Erythroblast (primary cell): Measurements from ENCODE around the gene EYS.

Source experiments
- DNase-seq, 2 experiments: peaks; one replicate each; lab custom pipeline; 2025; lab: John Stamatoyannopoulos, UW
- GATA1 ChIP-seq: IDR thresholded peaks from 2 replicates; pipeline ENCODE4 v1.6.1; 2011; ENCODE audit warnings: low read depth, mild to moderate bottlenecking, control low read depth, low read length, moderate library complexity
- POLR2A ChIP-seq: IDR thresholded peaks from 2 replicates; pipeline ENCODE4 v1.6.1; 2011; ENCODE audit warnings: mild to moderate bottlenecking, low read length

The EYS gene

DNA sequence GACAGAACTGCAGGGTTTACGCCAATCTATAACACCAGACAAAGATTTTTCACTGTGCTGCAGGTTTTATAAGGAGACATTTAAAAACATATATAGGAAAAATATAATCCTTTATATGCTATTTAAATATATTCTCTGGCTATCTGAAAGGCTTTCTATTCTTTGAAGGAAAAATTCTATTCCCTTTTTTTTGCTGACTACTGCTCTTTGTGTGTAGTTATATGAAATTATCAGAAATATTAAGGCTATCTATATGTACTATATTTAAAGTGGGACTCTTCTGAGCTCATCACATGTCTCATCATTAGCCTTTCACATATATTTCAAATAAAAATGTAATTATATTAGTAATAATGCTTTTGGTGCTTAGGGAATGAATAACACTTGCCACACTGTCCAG lies 930.7 kb downstream of the EYS start:
- TF ChIP-seq GATA1 (no peak), POLR2A (no peak)
- no peak for DNase-seq

DNA sequence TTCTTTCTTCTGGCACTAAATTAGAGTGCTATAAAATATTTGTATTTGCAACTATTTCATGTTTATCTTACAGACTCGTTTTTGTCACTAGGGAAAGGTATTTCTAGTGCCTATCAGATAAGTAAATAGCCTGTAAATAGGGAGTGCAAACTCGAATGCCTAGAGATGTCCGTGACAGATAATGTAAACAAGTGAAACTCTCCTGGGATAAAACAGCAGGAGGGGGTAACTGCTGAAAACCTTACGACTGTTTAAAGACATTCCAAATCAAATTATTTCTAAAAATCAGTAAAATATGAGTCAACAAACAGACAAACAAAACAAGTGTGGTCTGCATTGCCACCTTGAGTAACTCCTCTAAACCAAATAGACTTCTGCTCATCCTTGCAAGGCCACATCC lies 932.1 kb downstream of the EYS start:
- DNase-seq: no peak
- no peak for TF ChIP-seq POLR2A
- no peak for TF ChIP-seq GATA1

DNA sequence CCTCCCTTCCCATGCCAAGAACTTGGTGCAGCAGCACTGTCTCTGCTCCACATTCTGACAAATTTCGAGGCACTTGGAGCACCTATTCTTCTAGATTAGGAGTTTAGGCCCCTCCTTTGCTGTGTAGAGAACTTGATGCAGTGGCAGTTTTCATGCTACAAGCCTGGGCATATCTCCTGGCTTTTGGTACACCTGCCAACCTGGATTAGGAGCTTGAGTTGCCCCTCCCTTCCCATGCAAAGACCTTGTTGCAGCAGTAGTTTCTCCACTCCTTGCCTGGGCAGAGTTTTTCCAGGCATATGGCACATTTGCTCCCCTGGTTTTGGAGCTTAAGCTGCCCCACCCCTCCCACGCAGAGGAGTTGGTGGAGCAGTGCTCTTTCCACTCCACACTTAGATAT lies 956.1 kb downstream of the EYS start:
- DNase-seq: no peak
- no peak for TF ChIP-seq POLR2A
- TF ChIP-seq GATA1: no peak

DNA sequence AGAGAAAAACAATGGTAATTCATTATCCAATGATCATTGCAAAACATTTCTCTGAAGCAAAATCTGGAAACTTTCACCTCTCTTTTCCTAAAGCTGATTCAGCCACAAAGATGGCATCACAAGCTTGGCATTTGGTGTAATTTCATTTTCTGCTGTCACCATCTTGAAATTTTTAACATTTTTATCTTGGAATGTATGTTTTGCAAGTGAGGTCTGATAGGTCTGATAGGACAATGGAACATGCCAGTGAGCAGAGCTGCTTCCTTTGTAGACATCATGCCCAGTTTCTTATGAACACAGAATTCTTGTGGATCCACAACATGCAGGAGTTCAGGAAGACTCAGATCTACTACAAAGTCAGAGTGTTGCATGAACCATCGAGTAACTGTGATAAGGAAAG lies 969.6 kb downstream of the EYS start:
- TF ChIP-seq GATA1 (no peak), POLR2A (no peak)
- no peak for DNase-seq

DNA sequence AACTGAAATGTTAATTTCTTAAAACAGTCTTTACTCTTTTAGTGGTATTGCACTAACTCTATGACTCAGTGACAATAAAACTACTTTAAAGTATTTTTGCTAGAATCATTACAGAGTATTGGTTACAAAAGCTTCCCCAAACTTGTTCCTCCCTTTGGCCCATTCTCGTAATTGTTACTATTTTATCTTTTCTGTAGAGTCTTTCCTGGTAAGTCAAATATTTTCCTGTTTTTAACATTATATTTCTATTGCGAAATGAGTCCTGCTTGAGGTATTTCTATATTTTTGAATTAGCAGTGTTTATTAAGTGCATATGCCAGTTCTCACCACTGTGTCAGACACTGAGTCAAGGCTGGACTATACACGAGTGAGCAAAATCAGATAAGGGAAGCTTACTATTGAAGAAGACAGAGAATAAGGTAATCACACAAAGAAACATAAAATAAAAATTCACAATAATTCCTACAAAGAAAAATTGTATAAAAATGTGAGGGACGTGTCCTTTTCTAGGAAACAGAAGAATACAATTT lies 970.5 kb downstream of the EYS start:
- no peak for TF ChIP-seq GATA1
- no peak for TF ChIP-seq POLR2A
- peak in 1 of 2 experiments; percentile 1 for DNase-seq

DNA sequence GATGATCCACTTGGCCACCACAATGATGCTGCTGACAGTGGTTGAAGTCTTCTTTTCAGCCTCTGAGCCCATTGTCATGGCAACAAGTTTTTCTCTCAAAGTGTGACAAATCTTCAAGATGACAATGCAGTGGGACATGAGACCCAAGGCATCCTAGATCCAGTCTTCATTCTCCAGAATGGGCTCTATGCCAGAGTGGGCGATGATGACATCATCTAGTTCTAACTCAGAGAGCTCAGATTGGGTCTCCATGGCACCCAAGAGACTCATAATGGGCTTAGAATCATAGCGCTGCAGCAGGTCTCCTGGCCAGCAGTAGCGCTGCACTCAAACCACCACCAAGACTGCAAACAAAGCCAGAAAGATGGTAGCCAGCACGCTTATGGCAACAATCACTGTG lies 973.6 kb downstream of the EYS start:
- no peak for DNase-seq
- no peak for TF ChIP-seq POLR2A
- no peak for TF ChIP-seq GATA1

DNA sequence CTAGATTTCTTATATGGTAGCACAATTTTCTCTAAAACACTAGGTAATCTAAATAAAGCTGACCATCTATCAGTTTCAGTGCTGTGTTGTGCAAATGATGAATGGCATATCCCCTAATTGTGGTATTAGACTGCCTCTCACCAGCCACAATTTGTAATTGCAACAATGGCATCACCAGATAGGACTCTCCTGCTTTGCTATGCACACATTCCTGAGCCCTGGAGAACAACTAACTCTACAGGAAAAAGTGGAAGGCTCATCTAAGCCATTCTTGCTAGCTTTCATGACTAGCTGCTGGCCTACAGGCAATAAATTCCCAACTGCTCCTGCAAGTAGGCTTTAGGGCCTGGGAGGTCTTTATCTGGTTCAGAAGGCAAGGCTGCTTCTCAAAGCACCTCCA lies 974.1 kb downstream of the EYS start:
- no peak for TF ChIP-seq POLR2A
- no peak for TF ChIP-seq GATA1
- no peak for DNase-seq

DNA sequence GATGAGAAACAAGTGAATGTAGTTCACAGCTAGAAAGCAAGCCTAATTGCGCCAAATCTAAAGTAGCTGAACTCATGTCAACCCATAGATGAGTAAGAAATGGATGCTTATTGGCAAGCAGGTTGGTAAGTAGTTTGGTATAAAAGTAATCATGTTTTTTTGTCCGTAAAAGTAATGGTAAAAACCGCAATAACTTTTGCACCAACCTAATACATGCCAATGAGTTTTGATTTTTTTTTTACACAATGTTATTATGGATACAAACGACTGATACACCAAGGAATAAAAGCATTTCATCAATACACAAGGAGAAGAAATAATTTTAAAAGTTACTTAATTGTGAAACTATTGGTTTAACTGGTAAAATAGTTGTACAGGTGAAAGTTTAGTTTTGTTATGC lies 977.5 kb downstream of the EYS start:
- DNase-seq: no peak
- no peak for TF ChIP-seq GATA1
- no peak for TF ChIP-seq POLR2A

DNA sequence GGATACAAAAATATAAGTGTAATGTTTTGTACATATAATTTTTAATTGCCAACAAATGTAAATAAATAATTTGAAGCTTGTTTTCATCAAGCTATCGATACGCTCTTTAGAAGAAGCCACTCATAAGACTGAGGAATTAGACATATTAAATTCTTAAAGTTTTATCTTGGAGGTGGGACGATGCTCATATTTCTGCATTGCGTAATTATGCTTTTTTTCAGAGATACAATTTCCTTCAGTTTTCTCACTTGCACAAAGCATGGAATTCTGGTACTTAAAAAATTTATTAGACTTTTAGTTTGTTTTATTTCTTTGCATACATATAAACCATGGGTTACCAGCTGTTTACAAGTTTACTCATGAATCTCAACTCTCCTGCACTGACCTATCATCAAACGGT lies 980.0 kb downstream of the EYS start:
- DNase-seq: no peak
- no peak for TF ChIP-seq POLR2A
- no peak for TF ChIP-seq GATA1

DNA sequence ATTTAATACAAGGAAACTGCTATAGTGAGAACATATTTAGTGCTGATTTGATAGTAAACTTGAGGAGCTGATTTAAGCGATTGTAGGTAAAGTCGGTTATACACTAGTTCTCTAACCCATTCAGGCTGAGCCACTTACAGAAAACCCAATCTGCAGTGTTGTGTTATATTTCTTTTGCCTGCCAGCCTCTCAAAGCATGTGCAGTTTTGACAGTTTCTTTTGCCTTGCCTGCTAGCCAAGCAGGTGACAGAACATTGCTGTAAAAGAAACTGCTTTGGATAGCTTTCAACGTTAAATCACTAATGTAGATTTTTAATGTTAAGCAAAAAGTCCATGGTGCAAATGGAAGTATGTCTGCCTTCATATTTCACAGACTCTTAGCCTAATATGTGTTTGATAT lies 982.9 kb downstream of the EYS start:
- TF ChIP-seq POLR2A: no peak
- no peak for TF ChIP-seq GATA1
- DNase-seq: no peak

DNA sequence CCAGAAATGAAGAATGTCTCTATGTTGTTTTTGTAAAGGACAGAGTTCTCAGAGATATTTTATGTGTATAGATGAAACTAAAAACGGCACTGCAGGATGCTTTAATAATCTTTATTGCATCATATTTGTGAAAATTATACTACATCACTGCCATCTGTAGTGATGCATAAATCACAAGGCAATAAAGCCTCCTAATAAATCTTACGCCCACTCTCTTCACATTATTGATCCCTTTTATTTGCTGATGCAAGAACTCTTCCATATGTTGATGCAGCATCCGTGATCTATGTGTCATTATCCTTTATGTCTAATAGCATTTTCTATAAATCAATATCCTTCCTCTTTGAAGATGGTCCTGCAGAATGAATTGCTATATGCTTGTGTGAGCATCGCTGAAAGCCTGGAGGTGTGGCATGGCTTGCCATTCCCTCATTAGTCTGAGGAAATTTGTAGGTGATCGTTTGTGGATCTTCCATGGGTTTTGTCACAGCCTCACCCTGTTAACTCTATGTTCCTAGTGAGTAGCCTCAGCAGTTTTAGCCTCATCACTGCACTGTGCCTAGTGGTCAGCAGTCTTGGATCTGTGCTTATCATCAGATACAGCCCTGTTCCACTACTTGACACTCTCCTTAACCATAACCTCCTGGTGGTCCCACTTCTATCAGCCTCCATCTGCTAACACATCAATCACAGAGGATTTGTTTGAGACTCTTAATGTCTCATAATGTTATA lies 983.5 kb downstream of the EYS start:
- DNase-seq: no peak
- TF ChIP-seq GATA1 (no peak), POLR2A (no peak)

DNA sequence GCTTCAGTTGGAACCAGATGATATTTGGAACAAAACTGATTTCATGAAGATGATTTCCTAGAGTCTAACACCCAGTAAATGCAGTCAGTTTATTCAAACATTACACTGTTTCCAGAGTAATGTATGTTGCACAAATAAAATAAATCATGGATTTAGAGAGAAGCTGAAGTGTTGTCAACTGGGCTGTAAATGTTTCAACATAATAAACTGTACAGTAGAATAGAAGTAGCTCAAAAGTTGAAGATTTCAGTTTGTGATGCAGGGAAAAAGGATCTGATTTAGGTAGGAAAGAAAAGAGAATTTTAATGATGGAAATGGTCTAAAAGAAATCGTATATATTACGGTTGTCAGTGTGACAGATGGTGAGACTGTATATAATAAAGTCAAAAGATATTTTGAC lies 985.2 kb downstream of the EYS start:
- TF ChIP-seq POLR2A (no peak), GATA1 (no peak)
- no peak for DNase-seq

DNA sequence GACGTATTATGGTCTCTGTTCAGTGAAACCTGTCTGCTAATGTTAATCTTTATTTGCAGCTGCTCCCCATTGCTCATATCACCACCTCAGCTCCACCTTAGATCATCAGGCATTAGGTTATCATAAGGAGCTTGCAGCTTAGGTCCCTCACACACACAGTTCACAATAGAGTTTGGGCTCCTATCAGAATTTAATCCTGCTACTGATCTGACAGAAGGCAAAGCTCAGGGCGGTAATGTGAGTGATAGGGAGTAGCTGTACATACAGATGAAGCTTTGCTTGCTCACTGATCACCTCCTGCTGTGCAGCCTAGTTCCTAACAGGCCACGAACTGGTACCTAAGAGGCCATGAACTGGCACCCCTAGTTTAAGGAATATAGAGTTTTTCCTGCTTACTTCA lies 989.7 kb downstream of the EYS start:
- no peak for DNase-seq
- TF ChIP-seq GATA1 (no peak), POLR2A (no peak)

DNA sequence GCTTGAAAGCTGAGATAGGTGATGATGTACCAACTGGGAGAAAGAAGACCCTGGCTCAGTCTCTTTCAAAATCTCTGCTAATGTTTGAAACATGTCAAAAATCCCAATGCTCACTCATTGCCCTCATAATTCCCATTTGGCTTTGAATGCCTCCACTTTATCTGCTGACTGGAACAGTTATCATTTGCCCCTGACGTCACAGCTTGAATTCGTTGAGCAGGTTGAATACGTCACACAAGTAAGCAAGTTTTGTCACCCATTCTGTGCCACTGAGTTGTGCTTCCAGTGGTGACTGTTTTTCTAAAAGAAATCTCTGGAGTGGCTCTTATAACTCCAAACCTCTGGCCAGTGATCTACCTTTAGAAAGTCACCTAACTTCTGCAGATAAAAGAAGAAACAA lies 991.4 kb downstream of the EYS start:
- DNase-seq: no peak
- TF ChIP-seq POLR2A (no peak), GATA1 (no peak)

DNA sequence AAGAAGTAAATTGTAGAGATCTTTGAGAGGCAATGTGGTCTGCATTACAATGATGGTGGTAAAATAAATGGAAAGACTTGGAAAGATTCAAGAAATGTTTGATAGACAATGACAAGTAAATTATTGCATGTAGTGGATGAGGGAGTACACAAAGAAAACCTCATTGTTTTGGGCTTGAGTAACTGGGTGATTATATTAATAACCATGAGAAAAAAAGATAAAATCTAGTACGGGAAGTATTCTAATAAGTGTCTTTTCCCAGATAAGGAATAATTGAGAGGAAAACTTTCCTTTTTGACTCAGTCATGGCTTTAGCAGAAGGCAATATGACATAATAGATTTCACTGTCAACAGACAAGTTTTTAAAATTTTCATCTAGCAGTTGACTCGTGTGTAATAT lies 993.0 kb downstream of the EYS start:
- DNase-seq: no peak
- TF ChIP-seq POLR2A: no peak
